ENCODE data around the gene FARP2.

Gene FARP2

DNA sequence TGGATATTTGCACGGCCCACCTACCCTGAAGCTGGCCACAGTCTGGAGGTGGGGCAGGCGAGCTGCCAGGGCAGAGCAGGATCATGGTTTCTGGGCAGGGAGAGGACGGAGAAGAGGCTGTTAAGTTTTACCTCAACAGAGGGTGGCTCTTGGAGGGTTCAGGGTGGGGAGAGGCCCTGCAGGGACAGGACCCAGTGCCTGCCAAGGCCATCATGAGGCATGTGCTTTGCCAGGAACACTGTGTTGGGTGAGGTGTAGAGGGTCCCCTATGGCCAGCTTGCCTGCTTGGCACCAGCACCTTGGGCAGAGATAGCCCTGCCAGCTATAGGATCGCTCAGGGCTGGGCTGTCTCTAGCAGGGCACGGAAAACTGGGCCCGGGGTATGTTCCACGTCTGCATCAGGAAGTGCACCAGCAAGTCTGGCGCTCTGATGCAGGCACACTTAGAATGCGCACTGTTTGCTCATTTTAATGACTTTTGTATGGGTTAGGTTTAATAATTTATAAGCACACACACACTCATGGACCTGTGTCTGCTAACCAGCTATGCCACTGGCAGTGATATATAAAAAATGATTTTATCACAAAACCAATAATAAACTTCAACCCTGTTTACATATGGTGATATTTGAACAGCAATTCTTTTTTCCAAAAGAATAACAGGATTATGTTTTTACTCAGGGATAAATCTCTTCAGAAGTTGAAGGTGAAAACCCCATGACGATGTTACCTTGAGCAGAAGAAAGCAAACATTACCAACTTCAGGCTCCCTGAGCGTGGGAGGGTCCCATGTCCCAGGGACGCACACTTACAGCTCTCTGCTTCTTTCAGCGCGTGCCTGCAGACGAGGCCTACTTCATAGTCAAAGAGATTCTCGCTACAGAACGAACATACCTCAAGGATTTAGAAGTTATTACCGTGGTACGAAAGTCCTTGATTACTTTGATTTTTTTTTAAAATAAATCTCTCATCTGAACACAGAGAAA lies 105.9 kb downstream of the FARP2 start:
- DNase-seq: no peak

DNA sequence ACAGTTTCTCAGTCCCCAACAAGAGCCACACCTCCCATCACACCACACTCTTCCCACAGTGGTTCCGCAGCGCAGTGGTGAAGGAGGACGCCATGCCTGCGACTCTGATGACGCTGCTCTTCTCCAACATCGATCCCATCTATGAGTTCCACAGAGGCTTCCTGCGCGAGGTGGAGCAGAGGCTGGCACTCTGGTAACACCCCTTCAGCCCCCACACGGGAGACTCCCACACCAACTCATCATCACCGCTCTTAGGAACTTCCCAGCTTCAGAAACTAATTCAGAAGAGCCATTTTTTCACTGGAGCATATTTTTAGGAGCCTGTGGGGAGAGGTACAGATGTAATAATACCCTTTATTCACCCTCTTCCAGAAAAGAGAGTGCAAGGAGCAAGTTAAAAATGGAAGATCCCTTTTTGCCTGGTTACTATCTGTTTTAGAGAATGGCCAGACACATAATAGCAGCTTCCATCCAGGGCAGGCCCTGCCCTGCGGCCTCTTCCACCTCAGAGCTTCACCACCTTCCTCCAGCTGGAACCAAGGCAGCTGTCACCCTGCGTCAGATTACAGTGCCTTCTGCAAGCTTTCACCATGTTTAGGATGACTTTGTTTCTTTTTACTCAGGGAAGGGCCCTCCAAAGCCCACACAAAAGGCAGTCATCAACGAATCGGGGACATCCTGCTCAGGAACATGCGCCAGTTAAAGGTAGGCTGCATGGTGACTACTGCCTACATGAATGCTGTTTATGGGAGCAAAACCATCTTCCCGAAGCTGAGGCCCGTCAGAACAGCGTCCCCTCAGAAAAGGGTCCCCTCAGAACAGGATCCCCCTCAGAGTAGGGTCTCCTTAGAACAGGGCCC lies 107.4 kb downstream of the FARP2 start:
- DNase-seq: no peak

GRCh38 chr2:241465543-241465942 lies 109.5 kb downstream of the FARP2 start:
- no peak for DNase-seq

GRCh38 chr2:241466230-241466629 lies 110.1 kb downstream of the FARP2 start:
- no peak for DNase-seq

DNA sequence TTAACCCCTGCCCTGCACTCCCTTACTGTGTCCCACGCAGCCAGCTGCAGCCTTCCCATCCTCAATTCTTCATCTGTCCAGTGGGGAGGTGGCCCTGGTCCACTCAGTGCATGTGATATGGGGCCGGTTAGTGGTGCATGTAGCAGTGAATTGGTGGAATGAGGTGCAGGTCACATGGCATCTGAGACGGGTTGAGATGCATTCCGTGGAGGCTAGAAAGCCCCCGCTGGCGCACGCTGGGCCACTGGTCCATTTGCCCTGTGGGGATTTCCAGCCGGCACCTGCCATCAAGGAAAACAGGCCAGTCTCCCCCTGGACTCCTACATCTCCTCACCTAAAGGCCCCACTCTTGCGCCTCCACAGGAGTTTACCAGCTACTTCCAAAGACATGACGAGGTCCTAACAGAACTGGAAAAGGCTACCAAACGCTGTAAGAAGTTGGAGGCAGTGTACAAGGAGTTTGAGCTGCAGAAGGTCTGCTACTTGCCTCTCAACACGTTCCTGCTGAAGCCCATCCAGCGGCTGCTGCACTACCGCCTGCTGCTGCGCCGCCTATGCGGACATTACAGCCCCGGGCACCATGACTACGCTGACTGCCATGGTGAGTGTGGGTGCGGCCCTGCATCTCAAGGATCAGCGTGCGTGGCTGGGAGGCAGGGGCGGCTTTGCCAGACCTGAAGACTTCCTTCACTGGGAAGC lies 111.8 kb downstream of the FARP2 start:
- DNase-seq: no peak

DNA sequence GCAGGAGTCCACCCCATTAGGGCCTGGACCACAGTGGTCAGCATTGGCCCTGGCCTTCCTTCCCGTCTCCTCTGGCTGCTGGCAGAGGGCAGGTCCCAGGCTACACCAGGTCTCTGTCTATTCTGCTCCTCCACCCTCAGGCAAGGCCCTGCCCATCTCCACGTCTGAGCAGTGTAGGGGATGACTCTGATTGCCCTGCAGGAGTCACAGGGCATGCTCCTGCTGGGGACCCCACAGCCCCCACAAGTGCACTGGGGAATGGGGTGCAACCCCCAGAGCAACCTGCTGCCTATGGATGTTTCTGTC lies 112.3 kb downstream of the FARP2 start:
- DNase-seq: no peak

DNA sequence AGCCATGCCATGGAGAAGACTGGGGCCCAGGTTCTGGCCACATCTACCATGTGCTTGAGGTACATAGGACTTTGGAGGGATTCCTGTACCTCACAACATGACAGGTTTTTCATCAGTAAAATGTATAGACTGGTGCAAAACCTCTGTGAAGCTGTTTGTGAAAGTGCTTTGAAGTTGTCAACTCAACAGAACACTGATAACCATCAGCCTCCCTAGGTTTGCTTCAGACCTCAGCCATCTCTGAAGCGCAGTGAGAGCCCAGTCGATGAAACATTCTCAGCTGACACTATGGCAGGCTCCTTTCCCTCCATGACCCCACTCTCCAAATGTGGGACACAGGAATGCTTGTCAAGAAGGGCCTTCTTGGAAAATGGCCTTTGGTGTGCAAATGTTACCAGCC lies 113.7 kb downstream of the FARP2 start:
- no peak for DNase-seq

DNA sequence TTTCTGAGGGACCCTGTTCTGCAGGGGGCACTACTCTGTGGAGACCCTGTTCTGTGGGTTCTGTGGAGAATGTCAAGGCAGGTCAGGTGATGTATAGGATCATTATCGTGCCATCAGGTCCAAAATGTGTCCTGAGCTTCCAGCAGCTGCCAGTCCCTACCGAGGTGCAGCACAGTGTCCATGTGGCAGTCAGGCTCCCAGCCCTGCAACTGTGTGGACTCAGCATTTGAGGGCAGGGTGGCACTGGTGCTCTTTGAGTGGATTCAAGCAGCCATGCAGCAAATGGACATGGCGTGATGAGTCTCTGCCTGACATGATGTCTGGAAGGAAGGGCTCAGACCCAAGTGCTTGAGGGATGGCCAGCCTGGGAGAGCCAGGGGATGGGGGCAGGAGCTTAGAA lies 117.3 kb downstream of the FARP2 start:
- DNase-seq: no peak

DNA sequence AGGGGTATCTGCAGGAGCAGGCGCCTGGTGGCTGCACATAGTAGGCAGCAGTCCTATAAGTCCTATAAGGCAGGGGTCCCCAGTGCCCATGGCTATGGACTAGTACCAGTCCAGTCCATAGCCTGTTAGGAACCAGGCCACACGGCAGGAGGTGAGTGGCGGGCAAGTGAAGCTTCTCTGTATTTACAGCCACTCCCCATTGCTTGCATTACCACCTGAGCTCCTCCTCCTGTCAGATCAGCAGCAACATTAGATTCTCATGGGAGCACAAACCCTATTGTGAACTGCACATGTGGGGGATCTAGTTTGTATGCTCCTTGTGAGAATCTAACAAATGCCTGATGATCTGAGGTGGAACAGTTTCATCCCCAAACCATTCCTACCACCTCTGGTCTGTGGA lies 119.2 kb downstream of the FARP2 start:
- no peak for DNase-seq

DNA sequence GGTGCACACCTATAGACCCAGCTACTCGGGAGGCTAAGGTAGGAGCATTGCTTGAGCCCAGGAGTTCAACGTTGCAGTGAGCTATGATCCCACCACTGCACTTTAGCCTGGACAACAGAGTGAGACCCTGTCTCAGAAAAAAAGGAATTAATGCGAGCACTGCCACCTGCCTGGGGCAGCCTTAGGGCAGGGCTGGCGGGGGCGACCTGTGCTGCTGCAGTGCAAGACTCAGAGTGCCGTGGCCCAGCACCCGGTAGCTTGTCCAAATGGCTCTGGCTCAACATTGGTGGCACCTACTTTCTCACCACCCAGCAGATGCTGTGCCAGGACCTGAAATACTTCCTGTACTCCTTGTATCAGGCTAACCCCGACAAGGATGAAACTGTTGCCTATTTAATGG lies 122.1 kb downstream of the FARP2 start:
- no peak for DNase-seq

- DNase-seq: no peak
These were observed 123.2 kb downstream of the FARP2 start for GRCh38 chr2:241479026-241479898.

DNA sequence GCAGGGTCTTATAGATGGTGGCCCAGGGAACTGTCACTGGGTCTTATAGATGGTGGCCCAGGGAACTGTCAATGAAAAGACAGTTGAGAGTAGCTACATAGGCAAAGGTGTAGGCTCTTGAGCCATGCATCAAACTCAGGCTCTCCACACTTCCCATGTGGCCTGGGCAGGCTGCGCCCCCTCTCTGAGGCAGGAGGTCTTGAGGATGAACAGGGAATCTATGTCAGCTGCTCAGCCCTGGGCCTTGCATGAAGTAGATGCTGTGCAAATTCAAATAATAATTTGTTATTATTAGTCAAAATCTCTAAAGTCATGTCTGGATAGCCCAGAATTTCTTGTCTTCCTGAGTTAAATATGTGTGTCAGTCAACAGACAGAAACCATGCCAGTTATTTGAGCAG lies 125.6 kb downstream of the FARP2 start:
- DNase-seq: no peak

- no peak for DNase-seq
These were observed 126.3 kb downstream of the FARP2 start for GRCh38 chr2:241482126-241482955.

GRCh38 chr2:241483305-241483704 lies 127.2 kb downstream of the FARP2 start:
- DNase-seq: no peak

DNA sequence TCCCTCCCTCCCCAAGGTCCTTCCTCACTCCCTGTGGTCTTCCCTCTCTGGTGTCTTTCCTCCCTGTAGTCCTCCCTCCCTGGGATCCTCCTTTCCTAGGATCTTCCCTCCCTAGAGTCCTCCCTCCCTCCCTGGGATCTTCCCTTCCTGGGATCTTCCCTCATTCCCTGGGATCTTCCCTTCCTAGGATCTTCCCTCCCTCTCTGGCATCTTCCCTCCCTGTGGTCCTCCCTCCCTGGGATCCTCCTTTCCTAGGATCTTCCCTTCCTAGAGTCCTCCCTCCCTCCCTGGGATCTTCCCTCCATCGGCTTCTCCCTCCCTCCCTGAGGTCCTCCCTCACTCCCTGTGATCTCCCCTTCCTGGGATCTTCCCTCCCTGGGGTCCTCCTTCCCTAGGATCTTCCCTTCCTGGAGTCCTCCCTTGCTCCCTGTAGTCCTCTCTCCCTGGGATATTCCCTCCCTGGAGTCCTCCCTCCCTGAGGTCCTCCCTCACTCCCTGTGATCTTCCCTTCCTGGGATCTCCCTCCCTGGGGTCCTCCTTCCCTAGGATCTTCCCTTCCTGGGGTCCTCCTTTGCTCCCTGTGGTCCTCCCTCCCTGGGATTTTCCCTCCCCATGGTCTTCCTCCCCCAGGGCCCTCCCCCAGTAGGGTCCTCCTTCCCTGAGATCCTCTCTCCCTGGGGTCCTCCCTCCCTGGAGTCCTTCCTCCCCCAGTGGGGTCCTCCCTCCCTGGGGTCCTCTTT lies 129.3 kb downstream of the FARP2 start:
- no peak for DNase-seq

DNA sequence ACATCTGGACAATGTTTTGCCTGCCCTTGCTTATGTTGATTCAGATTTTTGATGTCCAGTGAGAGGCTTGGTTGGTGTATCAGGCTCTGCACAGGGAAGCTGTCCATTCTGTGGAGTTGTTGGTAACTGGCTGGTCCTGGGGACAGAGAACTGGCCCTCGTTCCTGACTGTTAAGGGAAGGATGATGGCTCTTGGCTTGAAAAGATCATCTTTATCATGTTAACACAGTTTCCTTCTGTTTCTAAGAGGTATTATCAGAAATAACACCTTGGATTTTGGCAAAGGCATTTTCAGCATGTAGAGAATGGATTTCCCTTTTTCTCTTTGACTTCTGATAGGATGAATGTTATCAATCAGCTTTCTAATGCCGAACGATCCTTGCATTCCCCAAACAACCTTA lies 133.0 kb downstream of the FARP2 start:
- no peak for DNase-seq

- DNase-seq: no peak
These were observed 133.9 kb downstream of the FARP2 start for GRCh38 chr2:241489733-241490680.

DNA sequence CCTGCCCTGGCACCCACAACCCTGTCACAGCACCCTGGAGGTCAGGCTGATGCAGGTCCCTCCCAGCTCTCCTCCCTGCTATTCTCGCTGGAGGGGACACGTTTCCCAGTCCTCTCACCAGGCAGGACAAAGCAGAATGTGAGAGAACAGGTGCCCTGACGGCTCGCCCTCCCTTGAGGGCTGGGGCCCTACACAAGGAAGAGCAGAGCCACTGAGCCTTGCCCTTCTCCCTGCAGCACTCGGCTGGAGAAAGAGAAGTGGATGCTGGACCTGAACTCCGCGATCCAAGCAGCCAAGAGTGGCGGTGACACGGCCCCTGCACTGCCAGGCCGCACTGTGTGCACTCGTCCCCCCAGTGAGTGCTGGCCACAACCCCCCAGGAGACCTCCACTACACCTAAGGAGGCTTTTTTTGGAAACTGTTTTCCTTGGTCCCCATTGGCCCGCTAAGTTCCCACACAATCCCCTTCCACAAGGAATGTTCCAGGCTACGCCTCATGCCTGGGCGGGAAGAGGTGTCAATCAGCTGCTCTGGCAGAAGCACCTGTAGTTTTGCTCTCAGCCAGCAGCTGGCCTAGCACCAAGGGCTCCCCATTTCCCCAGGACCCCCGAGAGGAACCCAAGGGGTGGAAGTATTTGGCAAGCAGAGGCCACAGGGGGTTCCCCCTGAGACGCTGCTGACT lies 134.9 kb downstream of the FARP2 start:
- DNase-seq: no peak

Data from stimulated activated CD4-positive, alpha-beta T cell treated with anti-CD3 and anti-CD28 coated beads, Interleukin-4, amount 100 ng/mL, for 4 hours (primary cell).